ENCODE measurements around the gene OGDH. TPM values are rescaled to one million over a fixed set of nuclear protein-coding genes. Genes with fewer than 3 reads are reported as not detected.

Gene OGDH
- total and polyA plus RNA-seq, 2 of the 4 experiments (the other 2 are of a cell fraction): 47.4 to 56.5 TPM

DNA sequence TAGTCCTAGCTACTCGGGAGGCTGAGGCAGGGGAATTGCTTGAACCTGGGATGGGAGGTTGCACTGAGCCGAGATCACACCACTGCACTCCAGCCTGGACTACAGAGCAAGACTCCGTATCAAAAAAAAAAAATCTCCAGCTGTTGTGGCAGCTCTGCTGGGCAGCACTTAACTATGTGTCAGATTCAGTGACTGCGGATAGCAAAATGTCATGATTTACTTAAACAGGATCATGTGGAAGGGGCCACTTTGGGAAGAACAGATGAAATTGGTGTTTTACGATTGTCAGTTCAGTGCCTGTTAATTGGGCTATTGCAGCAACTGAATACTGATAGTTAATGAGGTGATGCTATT, 15.3 kb downstream of the OGDH start:
- Histone ChIP-seq H4K8ac (ENCODE audit: low read depth in 2 of 2, low read length in 2 of 2) (no peak overlapping the region), H3K9ac (ENCODE audit: low read depth, low read length) (no peak overlapping the region), H3K79me1 (ENCODE audit: low read depth in 1 of 2, low read length in 2 of 2) (peaks cover 43 to 80% of the 10 kb centered on the region in 2 experiments), H3K9me3 (ENCODE audit: control insufficient read depth, insufficient read depth, low read length) (no peaks in the 10 kb centered on the region), H3K14ac (replicated peaks; ENCODE audit: low read depth, low read length) (no peak overlapping the region), H3K27ac (ENCODE audit: insufficient read depth, low read length) (no peak overlapping the region), H2BK120ac (ENCODE audit: low read depth, low read length) (no peak overlapping the region), H3K9me1 (ENCODE audit: insufficient read depth, low read length) (peaks cover 12% of the 10 kb centered on the region), H3K56ac (ENCODE audit: extremely low read depth, insufficient read depth, low read length) (no peak overlapping the region), H3K4ac (ENCODE audit: low read depth, low read length) (no peak overlapping the region), H2AK9ac (replicated peaks; ENCODE audit: low read depth, low read length, poor library complexity) (no peak overlapping the region), H3K27me3 (ENCODE audit: control insufficient read depth, insufficient read depth, low read length) (no peaks in the 10 kb centered on the region), H3K4me1 (ENCODE audit: control insufficient read depth, insufficient read depth, low read length) (peaks cover 10% of the 10 kb centered on the region), H2AK5ac (ENCODE audit: low read depth, low read length) (no peak overlapping the region), H3K18ac (ENCODE audit: low read depth, low read length) (no peak overlapping the region), H2AFZ (replicated peaks; ENCODE audit: low read length, poor library complexity) (no peak overlapping the region), H4K91ac (ENCODE audit: insufficient read depth, low read depth, low read length) (no peak overlapping the region), H3K4me3 (ENCODE audit: insufficient read depth, low read depth, low read length) (no peak overlapping the region), H4K20me1 (ENCODE audit: insufficient read depth, low read length) (peaks cover 11% of the 10 kb centered on the region), H2BK20ac (ENCODE audit: low read depth, low read length) (no peak overlapping the region), H2BK5ac (ENCODE audit: low read depth, low read length, poor library complexity, severe bottlenecking) (no peak overlapping the region), H2BK15ac (ENCODE audit: low read depth, low read length) (no peak overlapping the region), H3K23ac (ENCODE audit: low read depth, low read length) (no peak overlapping the region), H3K4me2 (ENCODE audit: low read depth, low read length) (no peak overlapping the region), H4K5ac (ENCODE audit: low read depth, low read length) (no peak overlapping the region), H3K36me3 (ENCODE audit: control insufficient read depth, insufficient read depth, low read length) (peaks cover 14% of the 10 kb centered on the region)
- dilution Hi-C loops (cut with HindIII; ENCODE audit: low sequenced_read_pairs, unreplicated experiment) (no loop called here), in situ Hi-C loops (cut with MboI; ENCODE audit: low sequenced_read_pairs) (no loop called here), intact Hi-C loops (cut with micrococcal nuclease) (no loop called here)
- ChIA-PET CTCF (interaction anchor here (0.6 kb wide), 1 partner anchor 14 kb away, joined by 3 read pairs; no protein-coding TSS in a partner anchor), POLR2A (ENCODE audit: unreplicated experiment) (no interaction called here)
- DNase-seq: no peak
- ATAC-seq (ENCODE audit: low read depth): no peak
- WGBS, 2 experiments (ENCODE audit: extremely low coverage in 2 of 2, insufficient read length in 1 of 2): 86% methylated on average over 1 of the region's 5 CpGs; no CpG with 5 or more reads in 1 of the 2 experiments
- TF ChIP-seq FOS (IDR thresholded peaks at IDR 0.05; ENCODE audit: low read depth, low read length): no peak
- TF ChIP-seq MXI1 (IDR thresholded peaks at IDR 0.05; ENCODE audit: borderline replicate concordance, low read depth, low read length): no peak
- no peak for TF ChIP-seq MAFK (IDR thresholded peaks at IDR 0.05; ENCODE audit: low read depth, low read length)
- no peak for TF ChIP-seq CEBPB (IDR thresholded peaks at IDR 0.05; ENCODE audit: low read depth, low read length)
- TF ChIP-seq CTCF (conservative IDR thresholded peaks at IDR 0.05; ENCODE audit: low read depth, low read length): no peak
- TF ChIP-seq ELK1 (IDR thresholded peaks at IDR 0.05; ENCODE audit: borderline replicate concordance, low read depth, low read length): no peak
- no peak for TF ChIP-seq USF2 (IDR thresholded peaks at IDR 0.05; ENCODE audit: low read depth, low read length)
- TF ChIP-seq BHLHE40 (IDR thresholded peaks at IDR 0.05; ENCODE audit: low read depth, low read length): no peak
- no peak for TF ChIP-seq SMC3 (IDR thresholded peaks at IDR 0.05; ENCODE audit: low read depth, low read length)
- TF ChIP-seq RFX5 (IDR thresholded peaks at IDR 0.05; ENCODE audit: low read depth, low read length): no peak
- TF ChIP-seq MAZ (IDR thresholded peaks at IDR 0.05; ENCODE audit: borderline replicate concordance, low read depth, low read length): no peak
- no peak for TF ChIP-seq NFE2L2 (IDR thresholded peaks at IDR 0.05; ENCODE audit: low read depth, low read length)
- no peak for TF ChIP-seq RCOR1 (IDR thresholded peaks at IDR 0.05; ENCODE audit: insufficient replicate concordance, low read length)
- no peak for TF ChIP-seq RAD21 (IDR thresholded peaks at IDR 0.05; ENCODE audit: low read length)
- no peak for TF ChIP-seq POLR2A (IDR thresholded peaks at IDR 0.05; ENCODE audit: low read depth, low read length)
- no peak for TF ChIP-seq CHD1 (IDR thresholded peaks at IDR 0.05; ENCODE audit: low read depth, low read length)
- BruUV-seq (replicated peaks): no TSS peak

Data from IMR-90 (cell line).